WERI-Rb-1 (cell line): ENCODE results near the gene ANKRD44.

ENCODE experiments used
- DNase-seq: peaks from one replicate; pipeline ENCODE4 v3.0.0-alpha.2; 2020
- H3K27ac ChIP-seq: fragments of 250-450 bp; sonication (Bioruptor Pico); 2 replicates; pipeline ENCODE4 v1.5.1; 2020; ENCODE audit warnings: mild to moderate bottlenecking, moderate library complexity
- H3K27me3 ChIP-seq: fragments of 250-450 bp; sonication (Bioruptor Pico); 2 replicates; pipeline ENCODE4 v1.5.1; 2021; ENCODE audit warnings: mild to moderate bottlenecking, low read depth, moderate library complexity; ENCODE audit not compliant: insufficient read depth, severe bottlenecking
- H3K36me3 ChIP-seq: fragments of 250-450 bp; sonication (Bioruptor Pico); 2 replicates; pipeline ENCODE4 v1.5.1; 2020; ENCODE audit warnings: mild to moderate bottlenecking, moderate library complexity
- H3K4me3 ChIP-seq: 2 replicates; pipeline ENCODE4 v1.5.1; 2011; ENCODE audit warnings: low read depth, mild to moderate bottlenecking, control low read depth, low read length
- H3K9me3 ChIP-seq: fragments of 250-450 bp; sonication (Bioruptor Pico); 2 replicates; pipeline ENCODE4 v1.5.1; 2021; ENCODE audit warnings: mild to moderate bottlenecking, moderate library complexity; ENCODE audit not compliant: severe bottlenecking
- TF ChIP-seq, protein P1 (sequence below): IDR thresholded peaks from 2 replicates; pipeline ENCODE4 v1.5.1; 2011; ENCODE audit warnings: low read depth, mild to moderate bottlenecking, control low read depth, inconsistent platforms, low read length

ANKRD44 gene

DNA sequence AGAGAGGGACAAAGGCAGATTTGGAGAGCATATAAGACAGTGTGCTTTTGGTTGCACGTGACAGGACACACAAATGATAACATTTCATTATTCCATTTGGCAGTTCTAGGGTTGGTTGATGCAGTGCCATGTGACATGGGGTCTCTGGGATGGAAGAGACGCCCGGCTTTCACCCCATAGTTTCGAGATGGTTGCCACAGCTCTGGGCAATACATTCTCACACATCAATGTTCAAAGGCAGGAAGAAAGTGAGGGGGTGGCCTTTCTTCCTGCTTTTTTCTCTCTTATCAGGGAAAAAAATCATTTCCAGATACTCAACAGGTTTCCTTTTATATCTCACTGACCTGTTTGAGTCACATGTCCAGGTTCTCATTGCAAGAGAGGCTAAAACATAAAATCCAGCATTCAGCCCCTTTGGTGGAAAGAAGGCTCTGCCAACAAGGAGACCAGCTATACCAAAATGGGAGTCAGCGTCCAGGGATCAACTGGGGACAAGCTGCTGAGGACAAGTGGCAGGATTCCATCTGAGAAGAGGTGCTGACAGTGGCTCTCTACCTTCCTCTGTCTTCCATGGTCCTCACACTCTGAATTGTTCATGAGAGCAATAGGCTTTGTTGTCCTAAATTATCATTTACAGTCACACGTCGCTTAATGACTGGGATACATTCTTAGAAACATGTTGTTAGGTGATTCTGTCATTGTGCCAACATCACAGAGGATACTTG is 29.1 kb upstream of the ANKRD44 start:
- H3K27me3 ChIP-seq: no peaks in the 10 kb centered on the region
- no peak overlapping the region for H3K4me3 ChIP-seq
- no peaks in the 10 kb centered on the region for H3K36me3 ChIP-seq
- no peak overlapping the region for H3K27ac ChIP-seq
- TF ChIP-seq, protein P1, sequence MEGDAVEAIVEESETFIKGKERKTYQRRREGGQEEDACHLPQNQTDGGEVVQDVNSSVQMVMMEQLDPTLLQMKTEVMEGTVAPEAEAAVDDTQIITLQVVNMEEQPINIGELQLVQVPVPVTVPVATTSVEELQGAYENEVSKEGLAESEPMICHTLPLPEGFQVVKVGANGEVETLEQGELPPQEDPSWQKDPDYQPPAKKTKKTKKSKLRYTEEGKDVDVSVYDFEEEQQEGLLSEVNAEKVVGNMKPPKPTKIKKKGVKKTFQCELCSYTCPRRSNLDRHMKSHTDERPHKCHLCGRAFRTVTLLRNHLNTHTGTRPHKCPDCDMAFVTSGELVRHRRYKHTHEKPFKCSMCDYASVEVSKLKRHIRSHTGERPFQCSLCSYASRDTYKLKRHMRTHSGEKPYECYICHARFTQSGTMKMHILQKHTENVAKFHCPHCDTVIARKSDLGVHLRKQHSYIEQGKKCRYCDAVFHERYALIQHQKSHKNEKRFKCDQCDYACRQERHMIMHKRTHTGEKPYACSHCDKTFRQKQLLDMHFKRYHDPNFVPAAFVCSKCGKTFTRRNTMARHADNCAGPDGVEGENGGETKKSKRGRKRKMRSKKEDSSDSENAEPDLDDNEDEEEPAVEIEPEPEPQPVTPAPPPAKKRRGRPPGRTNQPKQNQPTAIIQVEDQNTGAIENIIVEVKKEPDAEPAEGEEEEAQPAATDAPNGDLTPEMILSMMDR: no peak
- no peaks in the 10 kb centered on the region for H3K9me3 ChIP-seq
- DNase-seq: no peak

DNA sequence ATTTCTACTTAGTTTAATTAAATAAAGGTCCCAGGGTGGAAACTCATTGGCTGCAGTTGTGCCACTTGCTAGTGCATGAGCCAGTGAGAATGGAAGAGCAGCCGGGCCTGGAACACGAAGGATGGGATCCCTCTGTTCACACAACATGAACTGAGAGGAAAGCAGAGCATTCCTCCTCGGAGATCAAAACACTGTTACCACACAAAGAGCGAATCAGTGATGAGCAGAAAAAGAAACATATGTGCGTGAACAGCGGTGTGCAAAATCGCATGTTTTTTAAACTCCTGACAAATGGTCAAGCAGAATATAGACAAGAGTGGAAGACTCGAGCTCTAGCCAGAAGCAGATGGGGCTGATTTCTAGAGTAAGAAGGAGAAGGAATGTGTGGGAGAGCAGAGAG is 28.4 kb upstream of the ANKRD44 start:
- no peak overlapping the region for H3K4me3 ChIP-seq
- H3K9me3 ChIP-seq: no peaks in the 10 kb centered on the region
- H3K27ac ChIP-seq: no peak overlapping the region
- TF ChIP-seq, protein P1: no peak
- H3K36me3 ChIP-seq: no peaks in the 10 kb centered on the region
- no peaks in the 10 kb centered on the region for H3K27me3 ChIP-seq
- no peak for DNase-seq

DNA sequence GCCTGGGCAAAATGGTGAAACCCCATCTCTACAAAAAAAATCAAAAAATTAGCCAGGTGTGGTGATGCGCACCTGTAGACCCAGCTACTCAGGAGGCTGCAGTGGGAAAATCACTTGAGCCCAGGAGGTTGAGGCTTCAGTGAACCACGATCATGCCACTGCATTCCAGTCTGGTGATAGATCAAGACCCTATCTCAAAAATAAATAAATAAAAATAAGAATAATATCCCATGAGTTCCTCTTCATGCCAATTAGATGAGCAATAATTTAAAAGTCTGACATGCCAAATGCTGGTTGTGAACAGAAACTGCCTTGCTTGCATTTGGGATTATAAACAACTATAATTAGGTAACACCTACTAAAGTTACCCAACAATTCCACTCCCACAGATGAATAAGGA is 22.1 kb upstream of the ANKRD44 start:
- H3K27ac ChIP-seq: no peak overlapping the region

DNA sequence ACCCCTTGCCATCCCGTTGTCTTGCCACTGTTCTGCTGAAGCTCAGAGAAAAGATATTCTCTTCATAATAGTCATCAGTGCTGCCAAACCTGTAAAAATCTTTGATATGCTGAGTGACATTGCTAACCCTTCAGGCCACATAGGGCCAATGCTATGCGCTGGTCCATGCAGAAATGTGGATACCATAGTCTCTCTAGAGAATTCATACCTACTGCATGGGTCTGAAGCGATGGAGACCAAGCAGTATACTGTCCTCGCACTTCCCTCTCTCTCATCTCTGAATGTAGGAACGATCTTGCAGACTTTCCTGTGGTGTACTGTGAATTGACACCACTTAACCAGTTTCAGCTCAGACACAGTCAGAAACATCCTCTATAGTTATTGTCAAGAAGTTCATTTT is 17.9 kb upstream of the ANKRD44 start:
- Histone ChIP-seq H3K27me3 (peaks cover 15% of the 10 kb centered on the region), H3K27ac (no peak overlapping the region), H3K9me3 (no peaks in the 10 kb centered on the region), H3K36me3 (no peaks in the 10 kb centered on the region), H3K4me3 (no peak overlapping the region)
- DNase-seq: no peak
- TF ChIP-seq, protein P1: no peak

More for the DNA sequence above, 22.1 kb upstream of the ANKRD44 start:
- no peak overlapping the region for H3K4me3 ChIP-seq
- H3K9me3 ChIP-seq: no peaks in the 10 kb centered on the region
- no peak for DNase-seq
- TF ChIP-seq, protein P1: no peak
- peaks cover 7% of the 10 kb centered on the region for H3K27me3 ChIP-seq
- no peaks in the 10 kb centered on the region for H3K36me3 ChIP-seq

DNA sequence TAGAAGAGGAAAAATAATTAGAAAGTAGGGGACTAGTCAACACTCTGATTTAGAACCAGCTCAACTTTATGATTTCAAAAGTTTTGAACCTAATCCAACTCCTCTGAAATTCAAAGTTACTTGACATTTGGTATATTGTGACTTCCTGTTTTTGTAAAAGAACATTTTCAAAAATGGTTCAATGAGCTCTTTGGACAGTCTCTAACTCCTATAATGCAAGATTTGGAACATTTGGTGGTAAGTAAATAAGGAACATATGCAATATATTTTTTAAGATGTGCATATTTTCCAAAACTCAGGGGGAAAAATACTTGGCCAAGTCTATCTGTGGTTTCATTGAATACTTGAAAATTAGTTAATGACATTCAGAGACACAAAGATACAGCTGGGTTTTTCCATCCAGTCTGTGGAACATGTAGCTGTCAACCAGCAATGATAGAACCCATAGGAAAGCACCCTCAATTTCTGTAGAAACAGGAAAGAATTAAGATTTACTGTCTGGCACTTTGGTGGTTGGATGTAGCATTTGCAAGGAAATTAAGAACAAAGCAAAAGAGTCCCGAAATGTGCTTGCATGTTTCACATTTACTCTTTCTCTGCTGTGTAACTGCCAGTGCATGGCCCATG is 17.0 kb upstream of the ANKRD44 start:
- Histone ChIP-seq H3K9me3 (no peaks in the 10 kb centered on the region), H3K27me3 (peaks cover 23% of the 10 kb centered on the region), H3K27ac (no peak overlapping the region), H3K4me3 (no peak overlapping the region), H3K36me3 (no peaks in the 10 kb centered on the region)
- DNase-seq: no peak
- TF ChIP-seq, protein P1: no peak

DNA sequence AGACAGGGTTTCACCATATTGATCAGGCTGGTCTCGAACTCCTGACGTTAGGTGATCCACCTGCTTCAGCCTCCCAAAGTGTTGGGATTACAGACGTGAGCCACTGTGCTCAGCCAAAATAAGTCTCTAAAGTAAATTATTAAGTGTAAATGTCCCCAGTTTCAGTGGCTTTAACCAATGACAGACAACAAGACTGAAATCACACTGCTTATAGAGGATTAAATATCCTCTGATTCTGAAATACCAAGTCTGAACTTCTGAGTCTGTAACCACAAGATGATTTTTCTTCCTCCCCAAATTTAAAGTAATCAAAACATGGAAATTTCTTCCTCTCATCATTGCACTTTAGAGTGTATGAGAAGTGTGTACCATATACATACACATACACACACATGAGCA is 16.5 kb upstream of the ANKRD44 start:
- no peak for DNase-seq
- Histone ChIP-seq H3K4me3 (no peak overlapping the region), H3K27ac (no peak overlapping the region), H3K36me3 (no peaks in the 10 kb centered on the region), H3K27me3 (peaks cover 28% of the 10 kb centered on the region), H3K9me3 (no peaks in the 10 kb centered on the region)
- TF ChIP-seq, protein P1: no peak
